Activated CD4-positive, alpha-beta T cell treated with anti-CD3 and anti-CD28 coated beads, Interleukin-2, Interleukin-6, amounts not matched to agents 100 ng/mL and 50 ng/mL, durations not matched to agents 16 hours and 8 hours (primary cell): Measurements from ENCODE around the gene KCNH6.

Source experiments
- DNase-seq: peaks from one replicate; pipeline ENCODE4 v3.0.0-alpha.2; 2020

Gene KCNH6

GRCh38 chr17:63486317-63487013, 36.7 kb upstream of the KCNH6 start:
- DNase-seq: no peak

- DNase-seq: no peak
Observed at GRCh38 chr17:63487014-63487339, 36.2 kb upstream of the KCNH6 start.

- no peak for DNase-seq
Observed at GRCh38 chr17:63488851-63489250, 34.3 kb upstream of the KCNH6 start.

GRCh38 chr17:63489291-63489690, 33.9 kb upstream of the KCNH6 start:
- DNase-seq: no peak

- no peak for DNase-seq
Observed at GRCh38 chr17:63490329-63490728, 32.8 kb upstream of the KCNH6 start.

- no peak for DNase-seq
Observed at GRCh38 chr17:63490858-63491400, 32.2 kb upstream of the KCNH6 start.

GRCh38 chr17:63491413-63491812, 31.7 kb upstream of the KCNH6 start:
- DNase-seq: no peak

GRCh38 chr17:63491977-63492618, 31.1 kb upstream of the KCNH6 start:
- no peak for DNase-seq

GRCh38 chr17:63492940-63493339, 30.2 kb upstream of the KCNH6 start:
- no peak for DNase-seq

GRCh38 chr17:63493411-63493810, 29.7 kb upstream of the KCNH6 start:
- no peak for DNase-seq

GRCh38 chr17:63494300-63494928, 28.7 kb upstream of the KCNH6 start:
- DNase-seq: no peak

- no peak for DNase-seq
Observed at GRCh38 chr17:63495491-63495890, 27.7 kb upstream of the KCNH6 start.

- no peak for DNase-seq
Observed at GRCh38 chr17:63496177-63496576, 27.0 kb upstream of the KCNH6 start.

GRCh38 chr17:63496663-63497400, 26.3 kb upstream of the KCNH6 start:
- no peak for DNase-seq

- DNase-seq: peak; percentile 19
Observed at GRCh38 chr17:63497708-63498483, 25.3 kb upstream of the KCNH6 start.

GRCh38 chr17:63498626-63499195, 24.4 kb upstream of the KCNH6 start:
- no peak for DNase-seq

- DNase-seq: no peak
Observed at GRCh38 chr17:63500543-63501390, 22.4 kb upstream of the KCNH6 start.

GRCh38 chr17:63503341-63503705, 19.8 kb upstream of the KCNH6 start:
- DNase-seq: no peak

- DNase-seq: no peak
Observed at GRCh38 chr17:63504261-63504660, 18.9 kb upstream of the KCNH6 start.

- DNase-seq: no peak
Observed at GRCh38 chr17:63505341-63505740, 17.8 kb upstream of the KCNH6 start.

- no peak for DNase-seq
Observed at GRCh38 chr17:63506627-63507026, 16.5 kb upstream of the KCNH6 start.
